Measurements from ENCODE around the gene KRT6C. TPM values are rescaled to one million over a fixed set of nuclear protein-coding genes. Genes with fewer than 3 reads are reported as not detected.

Gene KRT6C
- total RNA-seq: not detected

DNA sequence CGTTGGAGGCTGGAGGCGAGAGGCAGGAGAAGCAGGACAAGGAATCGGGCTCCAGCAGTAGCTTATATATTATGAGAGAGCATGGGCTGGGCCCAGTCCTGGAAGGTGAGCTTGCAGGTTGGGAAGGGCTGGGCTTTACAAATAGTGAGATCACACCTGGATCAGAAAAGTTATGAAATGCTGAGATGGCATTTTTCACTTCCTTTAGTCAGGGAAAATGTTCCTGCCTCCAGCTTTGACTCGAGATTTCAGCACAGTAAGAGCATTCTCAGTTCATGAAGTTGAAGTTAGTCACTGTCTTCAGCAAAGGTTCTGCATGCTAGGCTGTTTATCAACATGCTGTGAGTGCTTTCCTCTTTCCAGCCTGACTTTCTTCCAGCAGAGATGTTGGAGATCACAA is at the start of gene KRT6C:
Gene KRT6C, minus strand, starts transcription at position 38 of the 400 bp plus-strand sequence. CDS start 68 bp downstream, outside the sequence.
- H3K36me3 Mint-ChIP-seq (ENCODE audit: low read depth): no peaks in the 10 kb centered on the region
- POLR2A ChIA-PET: no interaction called here

DNA sequence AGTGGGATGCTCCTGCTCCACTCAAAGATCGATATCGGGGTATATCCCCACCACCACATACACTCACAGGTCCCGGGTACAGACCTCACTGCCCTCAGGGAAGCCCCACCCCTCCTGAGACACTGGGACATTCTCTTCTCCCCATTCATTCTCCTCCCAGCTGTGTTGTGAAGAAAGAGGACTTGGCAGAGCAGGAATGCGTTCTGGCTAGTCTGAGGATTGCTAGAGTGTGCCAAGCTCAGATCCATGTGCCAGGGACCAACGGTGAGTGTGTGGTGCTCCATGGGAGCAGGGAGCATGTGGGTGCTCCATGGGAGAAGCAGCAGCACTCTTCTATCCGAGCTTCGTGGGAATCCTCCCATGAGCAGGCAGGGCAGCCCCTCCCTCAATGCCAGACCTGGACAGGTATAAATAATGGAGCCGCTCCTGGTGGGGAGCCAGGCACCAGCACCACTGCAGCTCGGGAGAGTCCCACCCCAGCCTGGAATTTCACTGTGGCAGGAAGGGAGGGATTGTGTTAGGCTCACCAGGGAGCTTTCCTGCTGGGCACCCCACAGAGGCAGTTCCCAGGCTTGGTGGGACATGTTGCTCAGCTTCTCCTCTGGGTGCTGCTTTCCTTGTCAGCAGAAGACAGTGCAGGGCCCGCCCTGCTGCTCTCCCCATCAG is 48.9 kb upstream of the KRT6C start:
- no peak overlapping the region for H3K27ac Mint-ChIP-seq
- POLR2A ChIA-PET: no interaction called here
- H3K4me3 Mint-ChIP-seq: no peak overlapping the region
- peaks cover 8% of the 10 kb centered on the region for H3K4me1 Mint-ChIP-seq
- peaks cover 2% of the 10 kb centered on the region for H3K27me3 Mint-ChIP-seq
- CTCF ChIA-PET: no interaction called here
- peak; percentile 9 for DNase-seq
- no peaks in the 10 kb centered on the region for H3K36me3 Mint-ChIP-seq (ENCODE audit: low read depth)
- H3K9me3 Mint-ChIP-seq: no peaks in the 10 kb centered on the region

More for the DNA sequence above, at the start of gene KRT6C:
- no peak for DNase-seq
- H3K4me1 Mint-ChIP-seq: no peaks in the 10 kb centered on the region
- peaks cover 2% of the 10 kb centered on the region for H3K9me3 Mint-ChIP-seq
- H3K4me3 Mint-ChIP-seq: no peak within 1 kb of the TSS
- CTCF ChIA-PET: no interaction called here
- H3K27ac Mint-ChIP-seq: no peak within 1 kb of the TSS
- peaks cover 23% of the 10 kb centered on the region for H3K27me3 Mint-ChIP-seq

DNA sequence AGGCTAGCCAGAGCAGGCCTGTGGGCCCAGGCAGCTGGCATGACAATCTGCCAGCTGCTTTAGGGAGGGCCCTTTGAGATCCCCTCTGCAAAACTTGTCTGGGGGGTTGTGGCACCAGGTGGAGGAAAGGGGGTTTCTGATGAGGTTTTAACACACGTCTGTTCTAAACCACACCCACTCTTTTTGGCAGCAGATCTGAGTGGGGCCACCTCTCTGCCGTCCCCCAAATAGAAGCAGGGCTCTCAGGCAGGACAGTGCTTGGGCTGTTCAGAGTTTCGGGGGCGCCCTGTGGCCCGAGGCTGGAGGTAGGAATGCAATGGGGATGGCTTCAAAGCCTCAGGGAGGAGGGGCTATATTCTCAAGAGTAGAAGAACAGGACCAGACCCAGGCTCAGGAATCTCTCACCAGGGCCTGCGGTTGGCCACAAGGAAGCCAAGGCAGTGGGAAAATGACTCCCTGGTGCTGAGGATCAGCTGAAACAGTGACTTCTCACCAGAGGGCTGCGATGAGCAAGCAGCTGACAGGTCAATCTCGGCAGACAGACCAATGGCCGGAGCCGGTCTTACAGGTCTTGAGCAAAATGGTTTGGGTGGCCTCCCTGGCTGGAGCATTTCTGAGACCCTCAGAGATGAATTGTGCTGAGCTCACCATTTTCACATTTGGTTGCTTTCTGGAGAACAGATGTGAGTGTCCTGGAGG is 48.1 kb upstream of the KRT6C start:
- POLR2A ChIA-PET: no interaction called here
- H3K4me3 Mint-ChIP-seq: no peak overlapping the region

DNA sequence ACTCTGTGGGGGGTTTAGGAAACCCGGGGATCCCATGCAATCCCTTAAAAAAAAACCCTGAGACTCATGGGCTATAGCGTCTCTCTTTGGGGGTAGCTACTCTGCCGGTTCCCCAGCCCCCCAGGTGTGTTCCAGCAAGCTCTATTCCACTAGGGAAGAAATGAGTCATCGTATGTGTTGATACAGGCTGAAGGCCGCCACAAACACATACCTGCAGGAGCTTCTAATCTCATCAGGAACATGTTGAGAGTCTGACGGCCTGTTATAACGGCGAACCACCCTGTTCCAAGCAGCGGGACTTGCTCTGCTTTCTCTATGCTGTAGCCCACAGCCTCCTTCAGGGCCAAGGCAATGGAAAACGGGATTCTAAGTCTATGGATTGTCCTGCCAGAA is 47.6 kb upstream of the KRT6C start:
- Mint-ChIP-seq H3K27ac (no peak overlapping the region), H3K4me3 (no peak overlapping the region), H3K4me1 (no peaks in the 10 kb centered on the region), H3K36me3 (ENCODE audit: low read depth) (no peaks in the 10 kb centered on the region), H3K27me3 (peaks cover 2% of the 10 kb centered on the region), H3K9me3 (no peaks in the 10 kb centered on the region)
- POLR2A ChIA-PET: no interaction called here
- peak; percentile 2 for DNase-seq
- CTCF ChIA-PET: no interaction called here

More for the DNA sequence above, 48.1 kb upstream of the KRT6C start:
- Mint-ChIP-seq H3K27ac (no peak overlapping the region), H3K9me3 (no peaks in the 10 kb centered on the region), H3K4me1 (peaks cover 4% of the 10 kb centered on the region), H3K36me3 (ENCODE audit: low read depth) (no peaks in the 10 kb centered on the region), H3K27me3 (peaks cover 2% of the 10 kb centered on the region)
- peak; percentile 9 for DNase-seq
- CTCF ChIA-PET: no interaction called here

DNA sequence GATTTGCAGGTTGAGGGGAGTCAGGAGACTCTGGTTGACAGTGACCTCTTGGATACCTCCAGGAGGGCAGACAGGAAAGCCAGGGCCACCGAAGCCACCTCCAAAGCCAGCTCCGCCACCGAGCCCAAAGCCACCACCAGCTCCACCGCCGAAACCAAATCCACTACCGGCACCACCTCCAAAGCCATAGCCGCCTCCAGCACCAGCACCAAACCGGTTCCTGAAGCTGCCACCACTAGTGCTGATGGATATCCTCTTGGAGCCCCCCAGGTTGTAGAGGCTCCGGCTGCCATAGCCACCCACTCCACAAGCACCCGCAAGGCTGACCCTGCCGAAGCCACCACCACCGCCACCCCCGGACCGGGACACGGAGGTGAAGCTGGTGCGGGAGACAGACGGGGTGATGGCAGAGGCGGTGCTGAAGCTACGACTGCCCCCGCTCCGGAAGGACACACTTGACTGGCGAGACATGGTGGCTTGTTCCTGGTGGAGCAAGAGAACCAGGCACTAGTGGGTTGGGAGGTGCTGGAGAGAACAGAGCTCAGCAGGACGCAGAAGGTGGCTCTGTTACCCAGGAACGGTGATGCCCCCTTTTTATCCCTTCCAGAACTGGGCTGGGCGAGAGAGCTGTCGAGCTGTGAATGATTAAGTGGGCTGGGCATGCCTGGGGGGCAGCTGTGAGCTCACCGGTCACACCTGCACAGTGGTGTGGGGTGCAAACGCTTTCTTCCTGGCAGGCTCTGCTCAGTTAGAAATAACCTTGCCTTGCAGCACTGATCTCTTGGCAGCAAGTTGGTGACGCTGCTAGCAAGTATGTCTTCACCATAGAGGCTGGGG is 46.4 kb upstream of the KRT6C start, which contains the start of gene KRT5:
Gene KRT5, minus strand, starts transcription at position 569 of the 837 bp plus-strand sequence. Its CDS starts 98 bp downstream, at position 471.
- ChIA-PET CTCF (no interaction called here), POLR2A (no interaction called here)
- Mint-ChIP-seq H3K27me3 (peaks cover 2% of the 10 kb centered on the region), H3K36me3 (ENCODE audit: low read depth) (no peaks in the 10 kb centered on the region), H3K4me3 (no peak within 1 kb of the TSS), H3K27ac (no peak within 1 kb of the TSS), H3K4me1 (no peaks in the 10 kb centered on the region), H3K9me3 (no peaks in the 10 kb centered on the region)
- DNase-seq: peak; percentile 6

DNA sequence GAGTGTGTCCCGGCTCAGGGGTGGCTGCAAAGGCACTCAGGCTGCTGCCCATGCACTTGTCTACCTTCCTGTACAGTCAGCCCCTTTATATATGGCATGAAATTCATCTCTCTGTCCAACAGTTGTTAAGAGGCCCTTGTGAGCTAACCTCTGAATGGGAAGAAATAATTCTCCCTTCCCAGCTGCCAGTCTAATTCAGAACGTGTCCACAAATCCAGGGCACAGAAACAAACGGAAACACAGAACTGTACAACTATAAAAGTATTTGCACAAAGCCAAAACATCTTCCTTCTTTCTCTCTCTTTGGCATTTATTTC is 45.7 kb upstream of the KRT6C start:
- DNase-seq: peak; percentile 2

DNA sequence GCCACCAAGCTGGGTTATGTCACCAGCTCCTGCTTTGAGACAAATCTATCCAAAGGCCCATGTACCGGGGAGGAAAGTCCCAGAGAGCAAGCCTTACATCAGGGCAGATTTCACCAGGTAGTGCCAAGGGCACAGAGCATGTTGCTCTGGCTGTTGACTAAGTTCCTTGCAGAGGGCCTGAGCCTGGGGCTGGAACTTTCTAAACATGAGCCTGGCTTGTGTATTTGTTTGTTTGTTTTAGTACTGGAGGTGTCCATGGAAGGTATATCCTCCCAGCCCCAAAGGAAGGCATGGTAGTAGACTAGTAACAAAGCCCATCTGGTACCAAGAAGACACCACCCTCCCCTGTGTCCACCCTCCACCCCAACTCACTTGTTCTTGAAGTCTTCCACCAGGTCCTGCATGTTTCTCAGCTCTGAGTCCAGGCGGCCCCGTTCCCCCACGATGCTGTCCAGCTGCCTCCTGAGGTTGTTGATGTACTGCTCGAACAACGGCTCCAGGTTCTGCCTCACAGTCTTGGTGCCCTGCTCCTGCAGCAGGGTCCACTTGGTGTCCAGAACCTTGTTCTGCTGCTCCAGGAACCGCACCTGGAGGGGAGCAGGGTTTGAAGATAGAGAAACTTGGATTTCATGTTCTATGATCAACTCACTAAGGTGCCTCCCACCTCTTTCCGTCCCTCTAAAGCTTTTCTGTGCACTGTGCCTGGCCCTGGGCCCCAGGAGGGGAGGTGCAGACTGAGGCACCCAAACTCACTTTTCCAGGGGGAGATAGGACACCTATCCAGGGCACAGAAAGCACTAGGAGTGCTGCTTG is 45.2 kb upstream of the KRT6C start:
- no peaks in the 10 kb centered on the region for H3K9me3 Mint-ChIP-seq
- H3K27ac Mint-ChIP-seq: no peak overlapping the region
- H3K27me3 Mint-ChIP-seq: peaks cover 2% of the 10 kb centered on the region
- no peak overlapping the region for H3K4me3 Mint-ChIP-seq
- no peaks in the 10 kb centered on the region for H3K36me3 Mint-ChIP-seq (ENCODE audit: low read depth)
- ChIA-PET CTCF (no interaction called here), POLR2A (no interaction called here)
- peak; percentile 6 for DNase-seq
- H3K4me1 Mint-ChIP-seq: no peaks in the 10 kb centered on the region

More for the DNA sequence above, 45.7 kb upstream of the KRT6C start:
- CTCF ChIA-PET: no interaction called here
- no peaks in the 10 kb centered on the region for H3K4me1 Mint-ChIP-seq
- H3K27ac Mint-ChIP-seq: no peak overlapping the region
- no peaks in the 10 kb centered on the region for H3K9me3 Mint-ChIP-seq
- no peak overlapping the region for H3K4me3 Mint-ChIP-seq
- no peaks in the 10 kb centered on the region for H3K36me3 Mint-ChIP-seq (ENCODE audit: low read depth)
- POLR2A ChIA-PET: no interaction called here
- peaks cover 2% of the 10 kb centered on the region for H3K27me3 Mint-ChIP-seq

DNA sequence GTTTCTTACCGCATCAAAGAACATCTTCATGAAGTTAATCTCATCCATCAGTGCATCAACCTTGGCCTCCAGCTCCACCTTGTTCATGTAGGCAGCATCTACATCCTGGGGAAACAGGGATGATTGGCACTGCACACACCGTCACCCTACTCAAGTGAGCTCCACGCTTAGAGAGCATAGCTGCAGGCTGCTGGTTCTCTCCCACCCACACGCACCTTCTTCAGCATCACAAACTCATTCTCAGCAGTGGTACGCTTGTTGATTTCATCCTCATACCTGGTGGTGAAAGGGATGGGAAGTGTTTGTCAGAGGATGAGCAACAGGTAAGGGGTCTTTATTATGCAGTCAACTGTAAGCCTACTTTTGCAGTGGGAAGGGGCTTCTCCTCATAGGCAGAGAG is 44.3 kb upstream of the KRT6C start:
- Mint-ChIP-seq H3K4me3 (no peak overlapping the region), H3K36me3 (ENCODE audit: low read depth) (no peaks in the 10 kb centered on the region), H3K27ac (no peak overlapping the region), H3K9me3 (no peaks in the 10 kb centered on the region), H3K27me3 (no peaks in the 10 kb centered on the region), H3K4me1 (no peaks in the 10 kb centered on the region)
- DNase-seq: peak; percentile 6
- ChIA-PET POLR2A (no interaction called here), CTCF (no interaction called here)

DNA sequence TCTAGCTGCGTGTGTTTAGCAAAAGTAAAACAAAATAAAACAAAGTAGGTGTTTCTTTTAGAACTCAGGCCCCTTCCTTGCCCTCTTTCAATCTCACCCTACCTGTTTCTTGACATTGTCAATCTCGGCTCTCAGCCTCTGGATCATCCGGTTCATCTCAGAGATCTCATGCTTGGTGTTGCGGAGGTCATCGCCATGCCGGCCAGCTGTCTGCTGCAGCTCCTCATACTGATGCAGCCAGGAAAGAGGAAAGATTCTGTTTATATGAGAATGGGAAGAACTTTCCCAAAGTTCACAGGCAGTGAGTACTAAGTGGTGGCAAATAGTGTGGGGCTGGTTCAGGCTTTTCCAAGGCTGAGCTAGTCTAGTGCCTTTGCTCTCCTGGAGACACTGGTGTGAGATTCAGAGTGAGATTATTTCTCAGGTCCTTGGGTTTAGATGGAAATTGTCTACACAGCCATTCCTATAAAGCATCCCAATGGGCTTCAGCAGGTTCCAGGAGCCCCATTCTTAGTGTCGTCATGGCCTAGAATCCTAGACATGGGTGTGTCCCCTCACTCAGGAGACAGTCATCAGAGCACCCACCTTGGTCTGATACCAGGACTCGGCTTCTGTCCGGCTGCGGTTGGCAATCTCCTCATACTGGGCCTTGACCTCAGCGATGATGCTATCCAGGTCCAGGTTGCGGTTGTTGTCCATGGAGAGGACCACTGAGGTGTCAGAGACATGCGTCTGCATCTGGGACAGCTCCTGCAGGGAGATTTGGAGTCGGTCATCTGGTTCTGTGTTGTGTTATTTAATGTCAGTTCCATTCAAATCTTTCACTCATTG is 43.6 kb upstream of the KRT6C start:
- H3K4me3 Mint-ChIP-seq: no peak overlapping the region
- CTCF ChIA-PET: no interaction called here
- no peaks in the 10 kb centered on the region for H3K9me3 Mint-ChIP-seq
- peak; percentile 7 for DNase-seq
- peaks cover 3% of the 10 kb centered on the region for H3K27me3 Mint-ChIP-seq
- no peak overlapping the region for H3K27ac Mint-ChIP-seq
- POLR2A ChIA-PET: no interaction called here
- no peaks in the 10 kb centered on the region for H3K4me1 Mint-ChIP-seq
- H3K36me3 Mint-ChIP-seq (ENCODE audit: low read depth): no peaks in the 10 kb centered on the region

DNA sequence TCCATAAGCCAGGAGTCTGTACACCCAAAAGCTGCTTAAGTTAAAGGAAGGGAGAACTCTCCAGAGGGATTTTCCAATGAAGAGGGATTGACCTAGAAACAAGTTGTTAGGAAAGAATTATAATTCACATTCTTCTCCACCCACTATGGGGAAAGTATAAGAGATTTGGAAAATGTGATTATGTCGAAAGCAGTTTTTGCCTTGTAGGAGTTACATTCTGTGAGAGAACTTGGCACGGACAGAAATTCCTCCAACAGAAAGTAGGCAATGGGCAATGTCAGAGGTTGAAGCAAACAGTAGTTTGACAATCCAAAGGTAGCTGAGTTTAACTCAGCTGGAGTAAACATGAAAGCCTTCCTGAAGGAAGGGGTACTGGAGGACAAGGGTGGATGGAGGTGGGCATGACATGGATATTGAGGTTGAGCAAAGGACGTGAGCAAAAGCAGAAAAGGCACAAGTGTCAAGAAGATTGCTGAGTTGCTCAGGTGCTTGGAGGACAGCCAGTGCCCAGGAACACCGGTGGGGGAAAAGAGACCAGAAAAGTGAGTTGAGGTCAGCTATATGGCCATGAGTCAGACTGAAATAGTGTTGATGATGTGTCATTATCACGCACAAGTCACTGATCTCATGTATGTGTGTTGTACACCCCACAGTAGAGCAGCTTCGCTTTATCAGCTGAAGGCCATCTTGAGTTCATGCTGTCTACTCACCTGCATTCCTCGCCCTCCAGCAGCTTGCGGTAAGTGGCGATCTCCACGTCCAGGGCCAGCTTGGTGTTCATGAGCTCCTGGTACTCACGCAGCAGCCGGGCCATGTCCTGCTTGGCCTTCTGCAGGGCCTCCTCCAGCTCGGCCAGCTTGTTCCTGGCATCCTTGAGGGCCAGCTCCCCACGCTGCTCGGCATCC is 42.6 kb upstream of the KRT6C start:
- ChIA-PET CTCF (no interaction called here), POLR2A (no interaction called here)
- Mint-ChIP-seq H3K36me3 (ENCODE audit: low read depth) (no peaks in the 10 kb centered on the region), H3K9me3 (peaks cover 3% of the 10 kb centered on the region), H3K27ac (no peak overlapping the region), H3K4me3 (no peak overlapping the region), H3K27me3 (peaks cover 3% of the 10 kb centered on the region), H3K4me1 (no peaks in the 10 kb centered on the region)
- DNase-seq: peak; percentile 13

DNA sequence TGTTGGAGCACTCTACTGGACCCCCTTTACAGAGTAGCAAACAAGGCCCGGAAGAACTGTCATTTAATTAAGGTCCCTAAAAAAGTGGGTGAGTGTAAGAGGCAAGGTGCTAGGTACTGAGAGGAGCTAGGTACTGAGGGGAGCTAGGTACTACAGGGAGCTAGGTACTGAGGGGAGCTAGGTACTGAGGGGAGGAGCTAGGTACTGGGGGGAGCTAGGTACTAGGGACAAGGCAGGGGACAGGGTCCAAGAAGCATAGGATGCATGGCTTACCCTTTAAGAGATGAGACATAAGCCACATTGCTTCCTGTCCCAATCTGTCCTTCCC is 41.7 kb upstream of the KRT6C start:
- H3K9me3 Mint-ChIP-seq: peaks cover 3% of the 10 kb centered on the region
- no peaks in the 10 kb centered on the region for H3K36me3 Mint-ChIP-seq (ENCODE audit: low read depth)
- ChIA-PET POLR2A (no interaction called here), CTCF (no interaction called here)
- H3K4me1 Mint-ChIP-seq: no peaks in the 10 kb centered on the region
- no peak overlapping the region for H3K4me3 Mint-ChIP-seq
- peaks cover 3% of the 10 kb centered on the region for H3K27me3 Mint-ChIP-seq
- no peak for DNase-seq
- H3K27ac Mint-ChIP-seq: no peak overlapping the region
